T-helper 2 cell treated with Interferon-gamma antibody and Interleukin-4, amounts not matched to agents 5 μg/mL and 100 μg/mL, for 36 hours (primary cell): ENCODE data around the gene AHDC1.
A peak's percentile ranks its signal among the peaks of the same experiment; 100 is the strongest.
"Not testable (repeated sequence)": the region's sequence is repeated elsewhere in the genome, so short reads cannot be mapped to it uniquely, and the experiment has no call there.

ENCODE experiments used
- DNase-seq: peaks from one replicate; pipeline ENCODE4 v3.0.0; 2021; ENCODE audit warnings: low spot score
- H3K27ac Mint-ChIP-seq: one replicate; pipeline ENCODE4 v1.8.0; 2021; ENCODE audit warnings: mild to moderate bottlenecking, mixed read lengths
- H3K27me3 Mint-ChIP-seq: one replicate; pipeline ENCODE4 v1.8.0; 2021; ENCODE audit warnings: low read depth, mixed read lengths
- H3K36me3 Mint-ChIP-seq: one replicate; pipeline ENCODE4 v1.8.0; 2021; ENCODE audit warnings: low read depth, mixed read lengths
- H3K4me1 Mint-ChIP-seq: one replicate; pipeline ENCODE4 v1.8.0; 2021; ENCODE audit warnings: low read depth, mixed read lengths
- H3K4me3 Mint-ChIP-seq: one replicate; pipeline ENCODE4 v1.8.0; 2022; ENCODE audit warnings: mild to moderate bottlenecking, moderate library complexity, mixed read lengths
- H3K9me3 Mint-ChIP-seq: one replicate; pipeline ENCODE4 v1.8.0; 2021; ENCODE audit warnings: mixed read lengths

AHDC1 gene

DNA sequence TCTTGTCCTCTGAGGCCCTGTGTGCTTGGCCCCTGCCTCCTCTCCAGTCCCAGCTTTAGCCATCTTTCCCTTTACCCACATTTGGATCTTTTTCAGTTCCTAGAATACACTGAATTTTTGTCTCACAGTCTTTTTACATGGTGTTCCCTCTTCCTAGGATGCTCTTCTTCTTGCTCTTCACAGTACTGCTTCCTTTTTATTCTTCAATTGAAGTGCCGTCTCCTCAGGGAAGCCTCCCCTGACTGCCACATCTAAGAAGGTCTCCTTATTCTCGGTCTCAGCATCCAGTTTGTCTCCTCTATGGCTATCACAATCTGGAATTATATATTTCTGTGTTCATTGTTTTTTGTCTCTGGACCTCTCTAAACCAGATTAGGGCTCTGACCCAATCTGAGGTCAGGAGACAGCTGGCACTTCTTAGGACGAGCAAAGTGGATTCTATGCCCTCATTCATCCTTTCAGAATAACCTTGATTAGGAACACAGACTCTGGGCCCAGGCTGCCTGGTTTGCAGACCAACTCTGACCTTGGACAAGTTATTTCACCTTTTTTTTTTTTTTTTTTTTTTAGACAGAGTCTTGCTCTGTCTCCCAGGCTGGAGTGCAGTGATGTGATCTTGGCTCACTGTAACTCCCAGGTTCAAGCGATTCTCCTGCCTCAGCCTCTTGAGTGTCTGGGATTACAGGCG is 34.2 kb upstream of the AHDC1 start:
- no peaks in the 10 kb centered on the region for H3K27me3 Mint-ChIP-seq
- H3K4me1 Mint-ChIP-seq = peaks cover 23% of the 10 kb centered on the region
- no peak overlapping the region for H3K27ac Mint-ChIP-seq

DNA sequence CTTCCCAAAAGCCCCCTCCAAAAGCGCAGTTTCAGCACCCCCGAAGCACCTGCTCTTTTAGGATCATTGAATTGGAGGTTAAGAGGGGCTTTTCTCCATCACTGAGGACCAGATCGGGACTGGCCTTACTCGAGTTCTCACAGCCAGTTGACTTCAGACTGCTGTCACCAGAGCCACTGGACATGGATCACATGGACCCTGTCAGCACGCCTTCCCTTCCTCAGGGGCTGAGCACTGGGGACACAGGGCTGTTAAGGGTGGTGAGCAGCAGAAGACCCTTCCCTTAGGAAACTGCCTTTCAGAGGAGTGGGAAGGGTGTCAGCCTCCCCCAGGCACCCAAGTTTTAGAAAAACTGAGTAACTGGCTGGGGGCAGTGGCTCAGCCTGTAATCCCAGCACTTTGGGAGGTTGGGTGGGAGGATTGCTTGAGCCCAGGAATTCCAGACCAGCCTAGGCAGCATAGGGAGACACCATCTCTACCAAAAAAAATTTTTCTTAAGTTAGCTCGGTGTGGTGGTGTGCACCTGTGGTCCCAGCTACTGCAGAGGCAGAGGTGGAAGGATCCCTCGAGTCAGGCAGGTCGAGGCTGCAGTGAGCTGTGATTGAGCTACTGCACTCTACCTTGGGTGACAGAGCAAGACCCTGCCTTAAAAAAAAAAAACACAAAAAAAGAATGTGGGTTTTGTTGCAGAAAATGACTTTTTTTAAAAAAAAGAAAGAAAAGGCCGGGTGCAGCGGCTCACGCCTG is 31.6 kb upstream of the AHDC1 start:
- H3K4me3 Mint-ChIP-seq = no peak overlapping the region
- no peak for DNase-seq

More for the DNA sequence above, 34.2 kb upstream of the AHDC1 start:
- Mint-ChIP-seq H3K36me3 (no peaks in the 10 kb centered on the region), H3K9me3 (no peaks in the 10 kb centered on the region), H3K4me3 (no peak overlapping the region)
- no peak for DNase-seq

GRCh38 chr1:27634985-27635367 is 31.0 kb upstream of the AHDC1 start, which contains the start of gene FGR:
TSS of gene FGR (minus strand) at chr1:27635185. CDS start at chr1:27623916, 11,269 bp downstream.
- peak within 1 kb of the TSS; percentile 71 for H3K27ac Mint-ChIP-seq
- no peaks in the 10 kb centered on the region for H3K27me3 Mint-ChIP-seq
- peak within 1 kb of the TSS; percentile 50 for H3K4me3 Mint-ChIP-seq
- H3K36me3 Mint-ChIP-seq = no peaks in the 10 kb centered on the region
- H3K9me3 Mint-ChIP-seq = no peaks in the 10 kb centered on the region
- peaks cover 49% of the 10 kb centered on the region for H3K4me1 Mint-ChIP-seq
- no peak for DNase-seq

More for the DNA sequence above, 31.6 kb upstream of the AHDC1 start:
- H3K9me3 Mint-ChIP-seq = no peaks in the 10 kb centered on the region
- H3K36me3 Mint-ChIP-seq = no peaks in the 10 kb centered on the region
- no peaks in the 10 kb centered on the region for H3K27me3 Mint-ChIP-seq
- H3K27ac Mint-ChIP-seq = peak overlapping the region; percentile 17
- peaks cover 47% of the 10 kb centered on the region for H3K4me1 Mint-ChIP-seq

DNA sequence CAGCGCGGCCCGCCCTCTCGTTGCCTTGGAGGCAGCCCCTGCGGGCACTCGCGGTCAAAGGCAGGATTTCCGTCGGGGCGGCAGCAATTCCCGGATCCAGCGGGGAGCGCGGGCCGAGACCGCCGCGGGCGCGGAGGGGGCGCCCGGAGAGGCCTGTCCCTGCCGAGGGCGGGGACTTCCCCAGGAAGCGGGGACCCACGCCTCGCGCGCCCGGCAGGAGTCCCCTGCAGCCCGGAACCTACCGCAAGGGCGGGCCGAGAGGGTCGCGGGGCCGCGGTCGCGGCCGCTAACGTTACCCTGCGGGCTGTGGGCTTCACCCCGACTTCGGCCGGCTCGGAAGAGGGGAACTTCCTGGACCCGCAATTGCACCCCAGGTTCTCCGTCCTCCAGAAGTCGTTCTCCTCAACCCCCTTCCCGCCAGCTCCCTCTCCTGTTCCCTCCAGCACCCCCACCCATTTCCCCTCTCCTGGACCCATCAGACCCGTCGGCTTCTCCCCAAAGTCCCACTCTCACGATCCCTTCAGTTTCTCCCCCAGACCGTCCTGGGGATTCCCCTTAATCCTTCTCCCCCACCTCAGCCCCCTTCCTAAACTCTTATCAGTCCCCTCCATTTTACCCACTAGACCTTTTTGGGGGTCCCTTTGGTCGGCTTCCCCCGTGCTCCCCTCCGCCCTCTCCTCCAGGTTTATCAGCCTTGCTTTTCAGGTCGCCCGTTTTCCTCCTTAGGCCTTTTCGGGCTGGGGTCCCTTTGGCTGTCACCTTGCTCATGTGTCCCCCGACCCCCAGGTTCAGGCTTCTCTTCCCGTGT is 30.4 kb upstream of the AHDC1 start:
- Mint-ChIP-seq H3K27ac (peak overlapping the region; percentile 71), H3K27me3 (no peaks in the 10 kb centered on the region), H3K36me3 (no peaks in the 10 kb centered on the region), H3K9me3 (no peaks in the 10 kb centered on the region), H3K4me1 (peaks cover 52% of the 10 kb centered on the region), H3K4me3 (peak overlapping the region; percentile 50)
- peak; percentile 64 for DNase-seq

GRCh38 chr1:27633640-27634176 is 29.8 kb upstream of the AHDC1 start:
- H3K4me3 Mint-ChIP-seq = peak overlapping the region; percentile 71
- no peaks in the 10 kb centered on the region for H3K27me3 Mint-ChIP-seq
- no peaks in the 10 kb centered on the region for H3K9me3 Mint-ChIP-seq
- H3K4me1 Mint-ChIP-seq = peaks cover 59% of the 10 kb centered on the region
- H3K27ac Mint-ChIP-seq = peak overlapping the region; percentile 86
- DNase-seq = no peak
- H3K36me3 Mint-ChIP-seq = no peaks in the 10 kb centered on the region

DNA sequence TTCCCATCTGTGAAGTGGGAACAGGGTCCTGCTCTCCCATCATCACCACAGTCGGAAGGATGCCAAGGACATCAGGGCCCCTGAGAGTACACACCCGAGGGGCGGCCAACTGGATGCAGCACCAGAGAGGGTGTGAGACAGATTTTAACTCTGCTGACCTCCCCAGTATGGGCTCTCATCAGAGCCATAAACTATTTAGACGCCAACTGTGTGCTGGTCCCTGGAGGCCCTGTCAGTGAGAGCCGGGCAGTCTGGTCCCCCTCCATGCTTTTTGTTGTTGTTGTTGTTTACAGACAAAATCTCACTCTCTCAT is 29.3 kb upstream of the AHDC1 start:
- peak overlapping the region; percentile 86 for H3K27ac Mint-ChIP-seq
- H3K9me3 Mint-ChIP-seq = no peaks in the 10 kb centered on the region
- no peak for DNase-seq
- peaks cover 62% of the 10 kb centered on the region for H3K4me1 Mint-ChIP-seq
- H3K36me3 Mint-ChIP-seq = no peaks in the 10 kb centered on the region
- H3K27me3 Mint-ChIP-seq = no peaks in the 10 kb centered on the region
- H3K4me3 Mint-ChIP-seq = peak overlapping the region; percentile 71

GRCh38 chr1:27632387-27633297 is 28.7 kb upstream of the AHDC1 start:
- Mint-ChIP-seq H3K4me3 (peak overlapping the region; percentile 71), H3K9me3 (no peaks in the 10 kb centered on the region), H3K4me1 (peaks cover 60% of the 10 kb centered on the region), H3K27ac (peak overlapping the region; percentile 86), H3K27me3 (no peaks in the 10 kb centered on the region), H3K36me3 (no peaks in the 10 kb centered on the region)
- DNase-seq = peak; percentile 68

GRCh38 chr1:27630859-27631491 is 27.0 kb upstream of the AHDC1 start:
- no peak for DNase-seq
- Mint-ChIP-seq H3K27me3 (no peaks in the 10 kb centered on the region), H3K9me3 (no peaks in the 10 kb centered on the region), H3K4me1 (peaks cover 55% of the 10 kb centered on the region), H3K36me3 (no peaks in the 10 kb centered on the region), H3K27ac (peak overlapping the region; percentile 46), H3K4me3 (peak overlapping the region; percentile 19)

DNA sequence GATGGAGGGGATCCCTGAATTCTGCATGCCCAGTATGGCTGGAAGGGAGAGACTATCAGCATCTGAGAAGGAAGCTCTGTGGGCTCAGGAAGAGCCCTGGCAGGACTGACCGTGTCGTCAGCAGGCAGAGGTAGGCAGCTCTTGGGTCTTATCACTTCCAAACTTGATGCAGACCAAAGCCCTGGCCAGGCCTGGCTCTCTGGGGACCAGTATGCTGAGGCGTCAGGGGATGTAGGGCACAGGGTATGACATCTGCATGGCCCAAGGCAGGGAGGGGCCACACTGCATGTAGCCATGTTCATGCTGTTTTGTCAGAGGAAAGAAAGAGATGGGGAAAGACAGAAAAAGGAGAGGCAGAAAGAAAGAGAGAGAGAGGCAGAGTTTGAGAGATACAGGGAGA is 24.8 kb upstream of the AHDC1 start:
- no peak for DNase-seq
- H3K9me3 Mint-ChIP-seq = no peaks in the 10 kb centered on the region
- no peaks in the 10 kb centered on the region for H3K27me3 Mint-ChIP-seq
- H3K4me3 Mint-ChIP-seq = no peak overlapping the region
- H3K36me3 Mint-ChIP-seq = no peaks in the 10 kb centered on the region
- H3K4me1 Mint-ChIP-seq = peaks cover 48% of the 10 kb centered on the region
- peak overlapping the region; percentile 9 for H3K27ac Mint-ChIP-seq

DNA sequence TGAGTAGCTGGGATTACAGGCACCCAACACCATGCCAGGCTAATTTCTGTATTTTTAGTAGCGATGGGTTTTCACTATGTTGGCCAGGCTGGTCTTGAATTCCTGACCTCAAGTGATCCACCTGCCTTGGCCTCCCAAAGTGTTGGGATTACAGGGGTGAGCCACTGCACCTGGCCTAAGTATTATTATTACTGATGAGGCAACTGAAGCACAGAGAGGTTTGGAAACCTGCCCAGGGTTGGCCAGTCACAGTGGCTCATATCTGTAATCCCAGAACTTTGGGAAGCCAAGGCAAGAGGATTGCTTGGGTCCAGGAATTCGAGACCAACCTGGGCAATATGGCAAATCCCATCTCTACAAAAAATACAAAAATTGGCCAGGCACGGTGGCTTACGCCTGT is 23.8 kb upstream of the AHDC1 start:
- H3K4me1 Mint-ChIP-seq = peaks cover 47% of the 10 kb centered on the region
- H3K4me3 Mint-ChIP-seq, H3K36me3 Mint-ChIP-seq, H3K27me3 Mint-ChIP-seq, H3K27ac Mint-ChIP-seq, DNase-seq, H3K9me3 Mint-ChIP-seq: not testable (repeated sequence)

GRCh38 chr1:27627061-27627460 is 23.1 kb upstream of the AHDC1 start:
- Mint-ChIP-seq H3K36me3 (no peaks in the 10 kb centered on the region), H3K27ac (no peak overlapping the region), H3K4me3 (no peak overlapping the region), H3K4me1 (peaks cover 41% of the 10 kb centered on the region), H3K27me3 (no peaks in the 10 kb centered on the region), H3K9me3 (no peaks in the 10 kb centered on the region)
- DNase-seq = no peak

DNA sequence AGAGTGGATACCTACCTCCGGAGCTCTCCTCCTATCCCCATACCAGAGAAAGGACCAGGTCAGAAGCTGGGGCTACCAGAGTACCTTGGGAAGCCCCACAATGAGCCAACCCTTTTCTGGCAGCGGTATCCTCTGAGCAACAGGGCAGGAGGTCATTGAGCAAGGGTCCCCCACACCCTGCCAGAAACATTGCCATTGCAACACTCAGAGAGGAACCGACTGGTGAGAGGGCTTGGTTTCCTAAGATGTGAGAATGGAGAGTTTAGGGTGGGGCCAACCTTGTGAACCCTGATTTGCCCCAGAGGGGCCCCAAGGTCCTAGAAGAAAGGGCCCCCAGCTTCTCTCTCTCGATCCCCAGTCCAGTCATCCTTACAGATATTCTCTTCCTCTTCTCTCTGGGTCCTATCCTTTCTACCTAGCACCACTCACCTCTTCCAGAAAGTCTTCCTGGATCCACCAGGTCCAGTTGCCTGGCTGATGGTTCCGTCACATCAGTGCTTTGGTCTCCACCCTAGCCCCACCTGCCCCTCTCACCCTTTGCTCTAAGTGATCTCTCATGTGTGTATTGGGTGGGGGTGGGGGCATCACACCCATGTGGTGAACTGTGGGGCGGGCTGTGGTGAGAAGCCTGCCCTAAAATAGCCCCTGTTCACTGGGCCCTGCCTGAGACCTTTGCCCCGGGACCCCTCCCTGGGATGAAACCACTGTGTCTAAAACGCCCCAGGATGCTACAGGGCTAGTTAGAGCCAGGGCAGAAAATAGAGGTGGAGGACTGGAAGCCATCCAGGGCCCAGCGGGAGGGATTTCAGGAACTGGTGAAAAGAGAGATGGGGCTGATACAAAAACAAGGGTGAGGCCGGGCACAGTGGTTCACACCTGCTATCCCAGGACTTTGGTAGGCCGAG is 22.3 kb upstream of the AHDC1 start:
- H3K36me3 Mint-ChIP-seq = no peaks in the 10 kb centered on the region
- no peak for DNase-seq
- H3K4me3 Mint-ChIP-seq = no peak overlapping the region
- peak overlapping the region; percentile 56 for H3K27ac Mint-ChIP-seq
- peaks cover 33% of the 10 kb centered on the region for H3K4me1 Mint-ChIP-seq
- H3K27me3 Mint-ChIP-seq = no peaks in the 10 kb centered on the region
- H3K9me3 Mint-ChIP-seq = no peaks in the 10 kb centered on the region
